ENCODE results near the gene RRP9.
"Not testable (repeated sequence)": the region's sequence is repeated elsewhere in the genome, so short reads cannot be mapped to it uniquely, and the experiment has no call there.

The RRP9 gene

GRCh38 chr3:51938780-51939425 is 2.8 kb downstream of the RRP9 start:
- no peak for DNase-seq (ENCODE audit: low read depth)

GRCh38 chr3:51937611-51938450 is 3.9 kb downstream of the RRP9 start:
- DNase-seq (ENCODE audit: low read depth): no peak

- DNase-seq (ENCODE audit: low read depth): no peak
These were observed 4.7 kb downstream of the RRP9 start for GRCh38 chr3:51937014-51937413.

- no peak for DNase-seq (ENCODE audit: low read depth)
These were observed 5.6 kb downstream of the RRP9 start for GRCh38 chr3:51935886-51936755.

GRCh38 chr3:51934991-51935885 is 6.5 kb downstream of the RRP9 start:
- DNase-seq (ENCODE audit: low read depth): no peak

- no peak for DNase-seq (ENCODE audit: low read depth)
These were observed 7.4 kb downstream of the RRP9 start for GRCh38 chr3:51934139-51934850.

GRCh38 chr3:51933471-51934138 is 8.1 kb downstream of the RRP9 start:
- DNase-seq (ENCODE audit: low read depth): no peak

- DNase-seq (ENCODE audit: low read depth): no peak
These were observed 9.0 kb downstream of the RRP9 start for GRCh38 chr3:51932471-51933370.

- DNase-seq (ENCODE audit: low read depth): no peak
These were observed 9.9 kb downstream of the RRP9 start for GRCh38 chr3:51931756-51932155.

- DNase-seq (ENCODE audit: low read depth): no peak
These were observed 11.3 kb downstream of the RRP9 start for GRCh38 chr3:51930439-51930838.

GRCh38 chr3:51929420-51930003 is 12.2 kb downstream of the RRP9 start:
- no peak for DNase-seq (ENCODE audit: low read depth)

GRCh38 chr3:51928981-51929380 is 12.7 kb downstream of the RRP9 start:
- not testable (repeated sequence) for DNase-seq (ENCODE audit: low read depth)

GRCh38 chr3:51928438-51928837 is 13.3 kb downstream of the RRP9 start:
- no peak for DNase-seq (ENCODE audit: low read depth)

- DNase-seq (ENCODE audit: low read depth): no peak
These were observed 14.4 kb downstream of the RRP9 start for GRCh38 chr3:51927061-51927977.

- DNase-seq (ENCODE audit: low read depth): no peak
These were observed 20.6 kb downstream of the RRP9 start for GRCh38 chr3:51921081-51921578.

- DNase-seq (ENCODE audit: low read depth): no peak
These were observed 25.3 kb downstream of the RRP9 start for GRCh38 chr3:51916418-51916817.

GRCh38 chr3:51908026-51908425 is 33.7 kb downstream of the RRP9 start:
- no peak for DNase-seq (ENCODE audit: low read depth)
